Activated naive CD4-positive, alpha-beta T cell treated with anti-CD3 and anti-CD28 coated beads, Interleukin-2, amount 10 ng/mL, durations not matched to agents 7 days and 5 days (primary cell): ENCODE measurements around the gene BSDC1.
A peak's percentile ranks its signal among the peaks of the same experiment; 100 is the strongest.

Source experiments
- CTCF ChIA-PET: fragments of 350-600 bp; sonication (Branson Sonifier 250); formaldehyde crosslinking; loops from one replicate; lab custom pipeline; 2021; ENCODE audit warnings: antibody characterized with exemption; lab: Charles Lee
- DNase-seq: peaks from one replicate; pipeline ENCODE4 v3.0.0-alpha.2; 2020
- H3K27ac Mint-ChIP-seq: one replicate; pipeline ENCODE4 v1.8.0; 2021; ENCODE audit warnings: mild to moderate bottlenecking, moderate library complexity, mixed read lengths
- H3K27me3 Mint-ChIP-seq: one replicate; pipeline ENCODE4 v1.8.0; 2021; ENCODE audit warnings: mild to moderate bottlenecking, mixed read lengths
- H3K36me3 Mint-ChIP-seq: one replicate; pipeline ENCODE4 v1.8.0; 2021; ENCODE audit warnings: mixed read lengths
- H3K4me1 Mint-ChIP-seq: one replicate; pipeline ENCODE4 v1.8.0; 2021; ENCODE audit warnings: mixed read lengths
- H3K4me3 Mint-ChIP-seq: one replicate; pipeline ENCODE4 v1.8.0; 2021; ENCODE audit warnings: mild to moderate bottlenecking, moderate library complexity, mixed read lengths
- H3K9me3 Mint-ChIP-seq: one replicate; pipeline ENCODE4 v1.8.0; 2021; ENCODE audit warnings: mixed read lengths

BSDC1 gene

GRCh38 chr1:32335535-32335789 is 58.8 kb downstream of the BSDC1 start:
- Mint-ChIP-seq H3K4me1 (peaks cover 48% of the 10 kb centered on the region), H3K27me3 (peaks cover 23% of the 10 kb centered on the region), H3K9me3 (no peaks in the 10 kb centered on the region), H3K27ac (no peak overlapping the region), H3K36me3 (peaks cover 34% of the 10 kb centered on the region), H3K4me3 (peak overlapping the region; percentile 89)
- DNase-seq, result no peak
- CTCF ChIA-PET, result interaction anchor here (0.9 to 1.8 kb wide), 6 partner anchors 10 to 120 kb away, joined by 3 to 7 read pairs (median 3); no protein-coding TSS in a partner anchor

GRCh38 chr1:32334864-32335534 is 59.2 kb downstream of the BSDC1 start:
- H3K4me1 Mint-ChIP-seq, result peaks cover 46% of the 10 kb centered on the region
- peaks cover 37% of the 10 kb centered on the region for H3K36me3 Mint-ChIP-seq
- CTCF ChIA-PET, result interaction anchor here (0.9 to 1.0 kb wide), 2 partner anchors 24 to 37 kb away, joined by 3 read pairs; no protein-coding TSS in a partner anchor
- DNase-seq, result peak; percentile 76
- H3K9me3 Mint-ChIP-seq, result no peaks in the 10 kb centered on the region
- H3K27me3 Mint-ChIP-seq, result peaks cover 23% of the 10 kb centered on the region
- H3K27ac Mint-ChIP-seq, result peak overlapping the region; percentile 73
- H3K4me3 Mint-ChIP-seq, result peak overlapping the region; percentile 89

GRCh38 chr1:32334274-32334861 is 59.9 kb downstream of the BSDC1 start:
- H3K9me3 Mint-ChIP-seq, result no peaks in the 10 kb centered on the region
- H3K4me1 Mint-ChIP-seq, result peaks cover 44% of the 10 kb centered on the region
- peak overlapping the region; percentile 76 for H3K27ac Mint-ChIP-seq
- DNase-seq, result peak; percentile 25
- CTCF ChIA-PET, result interaction anchor here (1.0 to 1.5 kb wide), 2 partner anchors 25 to 51 kb away, joined by 3 to 4 read pairs; no protein-coding TSS in a partner anchor
- peaks cover 43% of the 10 kb centered on the region for H3K36me3 Mint-ChIP-seq
- peak overlapping the region; percentile 89 for H3K4me3 Mint-ChIP-seq
- H3K27me3 Mint-ChIP-seq, result peaks cover 23% of the 10 kb centered on the region

- Mint-ChIP-seq H3K36me3 (peaks cover 53% of the 10 kb centered on the region), H3K9me3 (no peaks in the 10 kb centered on the region), H3K27me3 (peaks cover 16% of the 10 kb centered on the region), H3K27ac (peak overlapping the region; percentile 39), H3K4me1 (peaks cover 40% of the 10 kb centered on the region), H3K4me3 (peak overlapping the region; percentile 89)
- CTCF ChIA-PET, result interaction anchor here (1.0 to 1.7 kb wide), 3 partner anchors 12 to 117 kb away, joined by 3 to 8 read pairs (median 4); no protein-coding TSS in a partner anchor
- DNase-seq, result no peak
These were observed 60.8 kb downstream of the BSDC1 start for GRCh38 chr1:32333251-32333963.

GRCh38 chr1:32332290-32333079 is 61.8 kb downstream of the BSDC1 start:
- Mint-ChIP-seq H3K27ac (peak overlapping the region; percentile 42), H3K9me3 (no peaks in the 10 kb centered on the region), H3K36me3 (peaks cover 61% of the 10 kb centered on the region), H3K4me1 (peaks cover 33% of the 10 kb centered on the region), H3K27me3 (peaks cover 9% of the 10 kb centered on the region), H3K4me3 (no peak overlapping the region)
- no peak for DNase-seq
- CTCF ChIA-PET, result interaction anchor here (0.6 to 1.7 kb wide), 3 partner anchors 11 to 117 kb away, joined by 3 to 8 read pairs (median 3); no protein-coding TSS in a partner anchor

GRCh38 chr1:32331549-32331948 is 62.7 kb downstream of the BSDC1 start:
- peaks cover 25% of the 10 kb centered on the region for H3K4me1 Mint-ChIP-seq
- peaks cover 64% of the 10 kb centered on the region for H3K36me3 Mint-ChIP-seq
- no peak for DNase-seq
- no peak overlapping the region for H3K4me3 Mint-ChIP-seq
- no peaks in the 10 kb centered on the region for H3K9me3 Mint-ChIP-seq
- no peak overlapping the region for H3K27ac Mint-ChIP-seq
- no peaks in the 10 kb centered on the region for H3K27me3 Mint-ChIP-seq
- CTCF ChIA-PET, result interaction anchor here (0.6 to 1.3 kb wide), 2 partner anchors 51 to 83 kb away, joined by 3 read pairs; no protein-coding TSS in a partner anchor

- peaks cover 71% of the 10 kb centered on the region for H3K36me3 Mint-ChIP-seq
- H3K4me3 Mint-ChIP-seq, result no peak overlapping the region
- CTCF ChIA-PET, result interaction anchor here (1.3 kb wide), 1 partner anchor 82 kb away, joined by 3 read pairs; no protein-coding TSS in a partner anchor
- no peaks in the 10 kb centered on the region for H3K9me3 Mint-ChIP-seq
- no peaks in the 10 kb centered on the region for H3K27me3 Mint-ChIP-seq
- no peak overlapping the region for H3K27ac Mint-ChIP-seq
- DNase-seq, result no peak
- H3K4me1 Mint-ChIP-seq, result peaks cover 25% of the 10 kb centered on the region
These were observed 63.6 kb downstream of the BSDC1 start for GRCh38 chr1:32330558-32331151.

GRCh38 chr1:32329931-32330466 is 64.2 kb downstream of the BSDC1 start:
- Mint-ChIP-seq H3K9me3 (no peaks in the 10 kb centered on the region), H3K4me1 (peaks cover 27% of the 10 kb centered on the region), H3K4me3 (no peak overlapping the region), H3K27ac (peak overlapping the region; percentile 81), H3K36me3 (peaks cover 77% of the 10 kb centered on the region), H3K27me3 (no peaks in the 10 kb centered on the region)
- DNase-seq, result no peak
- CTCF ChIA-PET, result interaction anchor here (1.3 kb wide), 1 partner anchor 82 kb away, joined by 3 read pairs; no protein-coding TSS in a partner anchor

GRCh38 chr1:32327204-32327603 is 67.0 kb downstream of the BSDC1 start:
- H3K4me1 Mint-ChIP-seq, result peaks cover 26% of the 10 kb centered on the region
- no peaks in the 10 kb centered on the region for H3K9me3 Mint-ChIP-seq
- H3K27ac Mint-ChIP-seq, result no peak overlapping the region
- H3K27me3 Mint-ChIP-seq, result no peaks in the 10 kb centered on the region
- DNase-seq, result no peak
- H3K4me3 Mint-ChIP-seq, result no peak overlapping the region
- peaks cover 78% of the 10 kb centered on the region for H3K36me3 Mint-ChIP-seq
- CTCF ChIA-PET, result no interaction called here

- no peaks in the 10 kb centered on the region for H3K9me3 Mint-ChIP-seq
- peaks cover 59% of the 10 kb centered on the region for H3K4me1 Mint-ChIP-seq
- H3K27me3 Mint-ChIP-seq, result no peaks in the 10 kb centered on the region
- H3K36me3 Mint-ChIP-seq, result peaks cover 50% of the 10 kb centered on the region
- peak overlapping the region; percentile 95 for H3K27ac Mint-ChIP-seq
- peak overlapping the region; percentile 63 for H3K4me3 Mint-ChIP-seq
- CTCF ChIA-PET, result interaction anchor here (0.6 to 5.3 kb wide), 9 partner anchors 11 to 122 kb away, joined by 3 to 22 read pairs (median 5); partner anchors contain the start of genes FAM229A, MARCKSL1 and TSSK3
- peak; percentile 60 for DNase-seq
These were observed 72.4 kb downstream of the BSDC1 start for GRCh38 chr1:32321712-32322291.

GRCh38 chr1:32318127-32318869 is 75.9 kb downstream of the BSDC1 start:
- Mint-ChIP-seq H3K36me3 (peaks cover 42% of the 10 kb centered on the region), H3K27ac (peak overlapping the region; percentile 14), H3K4me1 (peaks cover 52% of the 10 kb centered on the region), H3K4me3 (no peak overlapping the region), H3K27me3 (no peaks in the 10 kb centered on the region), H3K9me3 (no peaks in the 10 kb centered on the region)
- CTCF ChIA-PET, result interaction anchor here (1.1 kb wide), 1 partner anchor 9 kb away, joined by 3 read pairs; no protein-coding TSS in a partner anchor
- DNase-seq, result no peak

GRCh38 chr1:32316903-32317277 is 77.4 kb downstream of the BSDC1 start:
- Mint-ChIP-seq H3K27me3 (no peaks in the 10 kb centered on the region), H3K4me1 (peaks cover 43% of the 10 kb centered on the region), H3K4me3 (no peak overlapping the region), H3K36me3 (peaks cover 32% of the 10 kb centered on the region), H3K9me3 (no peaks in the 10 kb centered on the region), H3K27ac (no peak overlapping the region)
- CTCF ChIA-PET, result no interaction called here
- no peak for DNase-seq
